GM18520 (cell line): ENCODE measurements around the gene POLR1D.

Experiments used
- ATAC-seq: cut with Tn5 transposase; IDR thresholded peaks from one replicate; pipeline ENCODE4 v1.9.1; 2021; ENCODE audit not compliant: unreplicated experiment

Gene POLR1D

DNA sequence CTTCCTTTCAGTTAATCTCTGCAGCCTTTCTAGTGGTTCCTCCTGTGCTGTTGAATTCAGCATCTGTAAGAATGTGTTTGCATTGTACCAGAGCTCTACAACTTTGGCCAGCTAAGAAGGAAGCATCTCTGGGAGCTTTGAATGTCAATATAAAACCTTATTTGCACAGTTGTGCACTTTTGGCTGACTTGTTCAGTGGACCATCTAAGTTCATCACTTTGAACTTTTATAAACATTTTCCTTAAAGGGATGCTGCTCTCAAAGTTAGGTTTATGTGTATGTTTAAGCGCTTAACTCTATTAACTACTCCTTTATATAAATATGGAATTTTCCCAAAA lies 15.6 kb downstream of the POLR1D start:
- no peak for ATAC-seq

DNA sequence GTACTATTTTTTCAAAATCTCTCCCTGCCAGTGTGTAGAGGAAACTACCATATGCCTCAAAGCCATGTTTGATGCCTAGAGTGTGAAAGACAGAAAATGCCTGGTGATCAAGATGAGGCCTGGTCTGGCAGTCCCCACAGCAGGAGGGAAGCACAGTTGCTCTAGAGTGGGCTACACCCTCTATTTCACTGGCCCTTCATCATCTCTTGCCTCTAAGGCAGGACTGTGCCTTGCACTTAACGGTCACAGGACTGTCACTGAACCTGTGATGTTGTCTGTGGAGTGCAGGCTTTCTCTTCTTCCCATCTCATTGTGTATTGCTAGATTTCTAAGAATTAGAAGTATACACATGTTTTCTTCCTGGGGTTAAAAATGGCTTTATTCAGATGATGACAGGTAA lies 16.3 kb downstream of the POLR1D start:
- ATAC-seq = no peak

- ATAC-seq = no peak
Observed at GRCh38 chr13:27638521-27638920, 16.8 kb downstream of the POLR1D start.

GRCh38 chr13:27639186-27639585 lies 17.5 kb downstream of the POLR1D start:
- ATAC-seq = no peak

DNA sequence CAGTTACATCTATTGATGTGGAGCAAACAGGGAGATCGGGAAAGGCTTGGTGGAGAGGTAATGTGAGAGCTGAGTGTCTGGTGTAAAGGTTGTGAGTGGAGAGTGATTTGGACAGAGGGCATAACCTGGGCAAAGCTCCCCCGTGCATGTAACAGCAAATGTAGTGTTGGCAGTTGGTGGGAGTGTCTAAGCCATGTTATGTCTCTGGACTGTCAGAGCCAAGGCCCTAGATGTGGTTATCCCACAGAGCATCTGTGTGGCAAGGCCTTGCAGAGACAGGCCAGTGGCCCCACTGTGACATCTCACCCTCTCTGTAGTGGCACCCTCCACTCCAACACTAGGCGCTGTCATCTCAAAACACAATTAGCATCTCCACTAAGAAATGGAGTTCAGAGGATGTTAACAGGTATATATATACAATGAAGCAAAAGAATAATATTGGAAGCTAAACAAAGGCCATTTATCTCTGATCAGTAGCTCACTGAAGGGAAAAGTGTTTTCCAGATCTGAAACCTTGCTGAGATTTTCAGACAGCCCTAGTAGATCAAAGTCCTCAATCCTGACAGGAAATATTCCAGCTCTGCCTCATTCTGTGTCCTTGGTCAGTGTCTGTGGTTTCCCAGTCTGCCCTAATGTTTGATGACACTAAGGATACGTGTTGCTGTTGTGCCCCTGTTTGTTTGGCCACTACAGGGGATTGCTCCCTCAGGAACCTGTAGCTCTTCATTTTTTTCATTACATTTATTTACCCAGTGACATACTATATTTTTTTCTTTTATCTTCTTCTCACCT lies 20.2 kb downstream of the POLR1D start:
- no peak for ATAC-seq

DNA sequence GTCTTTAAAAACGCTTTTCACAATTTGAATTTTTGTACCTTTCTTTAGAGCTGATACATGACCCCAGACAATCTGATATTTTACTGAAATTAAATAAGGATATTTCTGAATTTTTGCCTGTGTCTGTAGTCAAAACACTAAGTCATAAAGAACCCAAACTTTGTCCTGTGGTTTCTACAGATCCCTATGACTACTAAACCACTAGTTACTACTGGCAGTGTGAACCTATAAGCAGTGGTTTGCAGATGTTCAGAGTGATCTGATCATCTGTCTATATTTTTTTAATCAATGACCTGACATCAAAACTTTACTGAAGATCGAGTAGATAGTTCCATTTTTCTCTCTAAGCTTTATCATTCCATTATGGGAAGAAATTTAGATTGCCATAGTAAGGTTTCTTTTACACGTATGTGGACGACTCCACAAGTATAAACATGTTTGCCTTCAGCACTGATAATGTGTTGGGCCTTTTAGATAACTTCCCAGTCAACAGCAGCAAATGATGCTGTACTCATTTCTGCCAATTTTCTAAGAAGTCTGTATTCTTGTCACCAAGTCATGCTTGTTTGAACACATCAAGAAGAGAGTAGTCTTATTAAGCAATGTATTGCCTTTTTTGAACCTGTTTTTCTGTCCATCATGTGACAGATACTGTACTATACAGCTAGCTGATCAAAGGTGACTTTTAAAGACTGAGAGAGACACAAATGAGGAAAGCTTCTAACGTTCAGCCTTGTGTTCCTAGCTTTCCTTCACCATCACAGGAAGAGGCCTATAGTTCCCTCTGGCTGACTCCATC lies 21.8 kb downstream of the POLR1D start:
- ATAC-seq = no peak

GRCh38 chr13:27644302-27644701 lies 22.6 kb downstream of the POLR1D start:
- no peak for ATAC-seq

DNA sequence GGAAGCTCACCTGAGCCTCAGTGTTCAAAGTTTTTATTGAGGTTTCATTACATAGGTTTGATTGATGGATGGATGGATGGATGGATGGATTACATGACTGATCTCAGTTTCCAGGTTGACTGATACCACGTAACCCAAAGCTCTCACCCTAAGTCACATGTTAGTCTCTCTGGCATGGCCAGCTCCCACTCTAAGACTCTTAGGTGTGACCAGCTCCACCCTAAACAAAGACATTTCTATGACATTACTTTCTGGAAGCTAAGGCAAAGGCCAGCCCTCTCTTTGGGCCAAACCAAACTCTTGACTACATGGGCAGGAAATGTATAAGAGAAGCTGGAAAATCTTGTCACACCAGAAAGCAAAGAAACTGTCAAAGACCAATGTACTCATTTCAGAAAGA lies 28.6 kb downstream of the POLR1D start:
- no peak for ATAC-seq

DNA sequence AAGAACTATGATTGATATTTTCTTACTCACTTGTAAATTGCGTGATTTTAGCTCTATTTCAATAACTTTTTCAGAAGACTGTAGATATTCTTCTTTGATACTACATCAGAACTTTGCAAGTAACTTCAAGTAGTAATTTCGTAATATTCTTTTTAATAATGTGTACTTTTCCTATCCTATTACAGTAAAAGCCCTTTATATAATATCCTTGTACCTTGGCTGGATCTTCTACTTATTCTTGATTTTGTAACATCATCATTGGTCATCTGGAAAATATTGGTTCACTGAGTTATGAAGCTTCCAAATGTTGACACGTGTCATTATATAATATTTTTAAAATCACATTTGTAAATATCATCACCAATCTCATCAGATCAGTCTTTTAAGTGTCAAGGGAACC lies 32.4 kb downstream of the POLR1D start:
- ATAC-seq = no peak

DNA sequence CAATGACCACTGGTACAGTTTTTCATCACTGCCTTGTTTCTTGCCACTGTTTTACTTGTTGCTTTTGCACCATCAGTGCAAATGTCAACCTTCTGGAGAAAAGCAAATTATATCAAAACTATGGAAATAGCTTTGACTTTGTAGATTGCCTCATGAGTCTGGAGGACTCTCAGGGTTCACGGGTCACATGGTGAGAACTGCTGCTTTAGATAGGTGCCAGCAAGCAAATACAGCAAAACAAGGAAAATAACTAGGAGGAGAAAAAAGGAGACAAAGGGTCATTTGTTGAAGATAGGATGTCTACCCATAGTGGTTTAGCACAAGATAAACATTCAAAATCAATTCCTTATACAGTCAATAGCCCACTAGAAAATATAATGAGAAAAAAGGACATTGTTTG lies 33.1 kb downstream of the POLR1D start:
- ATAC-seq = no peak

GRCh38 chr13:27657724-27658123 lies 36.0 kb downstream of the POLR1D start:
- ATAC-seq = no peak

- no peak for ATAC-seq
Observed at GRCh38 chr13:27658546-27658945, 36.9 kb downstream of the POLR1D start.

- no peak for ATAC-seq
Observed at GRCh38 chr13:27659145-27659865, 37.6 kb downstream of the POLR1D start.

- ATAC-seq = no peak
Observed at GRCh38 chr13:27660511-27660910, 38.8 kb downstream of the POLR1D start.

- ATAC-seq = no peak
Observed at GRCh38 chr13:27661017-27661416, 39.3 kb downstream of the POLR1D start.

- ATAC-seq = no peak
Observed at GRCh38 chr13:27662738-27663470, 41.2 kb downstream of the POLR1D start.

DNA sequence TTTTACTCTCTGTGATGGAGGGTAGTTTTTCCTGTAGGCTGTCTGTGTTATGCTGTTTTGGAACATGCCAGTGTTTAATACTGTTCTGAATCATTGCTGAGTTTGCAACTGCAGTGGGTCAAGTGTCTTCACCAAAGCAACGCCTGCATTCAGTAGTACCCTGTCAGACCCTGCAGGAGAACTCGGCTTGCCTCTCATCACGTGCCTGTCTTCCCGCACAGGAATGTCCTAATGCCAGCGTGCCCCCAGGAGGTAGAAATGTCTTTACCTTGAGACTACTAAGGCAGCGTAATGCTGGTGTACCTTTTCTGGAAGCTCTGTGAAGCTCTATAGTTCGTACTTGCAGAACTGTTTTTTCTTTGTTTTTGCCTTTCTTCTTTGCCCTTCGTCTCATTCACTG lies 42.3 kb downstream of the POLR1D start:
- no peak for ATAC-seq

- ATAC-seq = no peak
Observed at GRCh38 chr13:27665333-27665732, 43.6 kb downstream of the POLR1D start.

DNA sequence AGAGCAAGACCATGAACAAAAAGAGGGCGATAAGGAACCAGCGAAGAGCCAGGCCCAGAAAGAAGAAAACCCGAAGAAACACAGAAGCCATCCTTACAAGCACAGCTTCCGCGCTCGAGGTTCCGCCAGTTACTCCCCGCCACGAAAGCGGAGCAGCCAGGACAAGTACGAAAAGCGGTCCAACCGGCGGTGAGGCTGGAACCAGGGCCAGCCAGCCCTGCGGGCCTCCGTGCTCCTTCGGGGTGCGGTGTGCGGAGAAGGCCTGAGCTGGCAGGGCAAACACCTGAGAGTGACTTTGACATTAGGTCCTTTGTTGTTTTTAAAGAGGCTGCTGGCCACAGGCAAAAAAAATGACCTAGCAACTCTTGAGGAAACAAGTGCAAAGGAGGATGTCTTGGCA lies 44.1 kb downstream of the POLR1D start:
- no peak for ATAC-seq

DNA sequence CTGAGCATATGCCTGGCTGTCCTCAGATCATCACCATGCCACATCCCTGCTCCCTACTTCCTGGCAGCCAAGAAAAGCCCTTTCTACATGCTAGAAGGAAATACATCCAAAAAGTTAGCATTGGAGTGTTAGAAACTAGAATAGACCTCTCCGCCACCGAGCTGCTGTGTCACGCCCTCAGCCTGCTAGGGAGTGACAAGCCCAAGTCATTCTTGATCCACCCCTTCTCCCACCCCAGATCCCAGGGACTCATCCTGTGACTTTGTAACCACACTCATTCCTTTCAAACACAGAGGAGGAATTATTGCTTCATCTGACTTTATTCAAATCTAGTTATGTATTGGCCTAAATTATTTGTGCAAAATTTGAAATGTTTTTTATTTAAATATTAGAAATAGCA lies 45.3 kb downstream of the POLR1D start:
- ATAC-seq = no peak

DNA sequence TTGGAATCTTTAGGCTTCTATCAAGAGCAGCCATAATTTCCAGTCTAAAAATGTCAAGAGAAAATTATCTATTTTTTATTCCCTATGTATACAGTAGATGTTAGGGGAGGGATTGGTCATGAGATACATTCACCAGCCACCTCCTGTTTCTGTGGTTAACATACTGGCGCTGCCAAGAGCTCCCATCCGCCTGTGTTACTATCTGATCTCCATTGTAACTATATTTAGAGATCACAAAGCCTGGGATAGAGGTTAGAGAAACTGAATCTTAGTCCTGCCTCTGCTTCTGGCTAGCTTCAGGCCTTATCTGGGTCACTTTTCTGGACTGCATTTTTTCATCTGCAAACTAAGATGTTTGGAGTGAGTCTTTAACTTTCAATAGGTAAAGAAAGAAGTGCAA lies 46.3 kb downstream of the POLR1D start:
- no peak for ATAC-seq
